GM18858 (cell line): ENCODE measurements around the gene UGT1A8.

ENCODE experiments used
- ATAC-seq: cut with Tn5 transposase; IDR thresholded peaks from one replicate; pipeline ENCODE4 v1.9.1; 2021; ENCODE audit not compliant: unreplicated experiment

UGT1A8 gene

DNA sequence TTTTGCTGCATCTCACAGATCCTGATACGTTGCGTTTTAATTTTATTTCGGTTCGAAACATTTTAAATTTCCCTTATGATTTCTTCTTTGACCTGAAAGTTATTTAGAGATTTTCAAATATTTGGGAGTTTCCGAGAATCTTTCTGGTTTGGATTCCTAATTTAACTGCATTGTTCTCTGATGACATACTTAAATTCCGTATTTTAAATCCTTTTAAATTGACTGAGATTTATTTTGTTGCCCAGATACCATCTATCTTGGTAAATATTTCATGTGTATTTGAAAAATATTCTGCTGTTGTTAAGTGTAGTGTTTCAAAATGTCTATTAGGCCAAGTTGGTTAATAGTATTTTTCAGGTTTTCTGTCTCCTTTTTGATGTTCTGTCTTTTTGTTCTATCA lies 198.4 kb downstream of the UGT1A8 start:
- no peak for ATAC-seq

DNA sequence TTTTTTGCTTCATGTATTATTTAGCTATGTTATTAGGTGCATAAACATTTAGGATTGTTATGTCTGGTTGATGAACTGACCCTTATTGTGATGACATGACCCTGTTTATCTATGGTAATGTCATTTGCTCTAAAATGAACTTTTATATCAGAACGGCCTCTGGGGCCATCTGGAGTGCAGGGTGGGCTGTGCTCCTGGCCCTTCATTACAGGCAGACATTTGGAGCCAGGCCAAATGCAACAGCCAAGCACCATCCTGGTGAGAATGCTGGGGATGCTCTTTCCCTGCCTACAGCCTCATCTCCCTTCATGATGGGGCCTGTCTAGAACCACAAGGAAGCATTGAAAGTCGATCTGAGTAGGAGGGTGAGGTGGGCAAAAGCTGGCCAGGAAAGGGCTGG lies 198.9 kb downstream of the UGT1A8 start:
- no peak for ATAC-seq

DNA sequence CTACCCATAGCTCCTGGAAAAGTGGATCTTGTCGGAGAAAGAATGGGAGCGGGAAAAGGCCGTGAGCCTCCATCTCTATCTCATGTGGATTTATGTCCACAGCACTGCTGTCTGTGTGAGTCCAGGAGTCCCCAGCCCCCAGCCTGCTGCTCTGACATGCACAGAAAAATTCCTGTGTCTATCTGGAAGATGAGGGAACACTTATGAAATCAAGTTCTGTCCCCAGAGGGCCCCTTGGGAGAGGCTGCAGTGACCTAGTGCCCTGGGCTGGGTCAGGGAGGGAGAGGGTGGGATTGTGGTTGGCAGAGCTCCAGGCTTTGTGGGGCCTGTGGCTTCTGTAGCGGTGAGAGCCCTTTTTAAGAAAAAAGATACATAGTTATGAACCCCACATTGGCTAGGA lies 199.3 kb downstream of the UGT1A8 start:
- no peak for ATAC-seq

DNA sequence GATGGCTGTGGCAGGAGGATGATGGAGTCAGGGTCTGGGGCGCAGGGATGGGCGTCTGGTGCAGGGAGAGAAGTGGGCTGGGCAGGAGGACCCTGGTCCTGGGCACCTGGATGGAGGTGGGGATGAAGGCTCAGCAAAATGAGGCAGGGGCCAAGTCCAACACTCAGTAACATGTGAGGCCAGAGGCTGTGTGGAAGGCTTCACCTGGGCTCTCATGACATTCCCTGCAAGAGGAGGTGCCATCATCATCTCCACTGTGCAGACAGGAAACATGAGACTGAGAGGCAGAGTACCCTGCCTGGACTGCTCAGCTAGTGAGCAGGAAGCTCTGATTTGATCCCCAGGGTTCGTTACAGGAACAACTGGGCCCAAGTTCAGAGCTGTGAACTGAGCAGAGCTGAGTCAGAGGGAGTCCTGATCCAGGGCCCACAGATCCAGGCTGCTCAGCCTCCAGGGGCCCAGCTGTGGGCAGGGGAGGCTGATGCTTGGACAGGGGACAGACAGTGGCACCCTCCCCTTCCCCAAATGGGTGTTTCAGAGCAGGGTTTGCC lies 200.0 kb downstream of the UGT1A8 start:
- no peak for ATAC-seq

DNA sequence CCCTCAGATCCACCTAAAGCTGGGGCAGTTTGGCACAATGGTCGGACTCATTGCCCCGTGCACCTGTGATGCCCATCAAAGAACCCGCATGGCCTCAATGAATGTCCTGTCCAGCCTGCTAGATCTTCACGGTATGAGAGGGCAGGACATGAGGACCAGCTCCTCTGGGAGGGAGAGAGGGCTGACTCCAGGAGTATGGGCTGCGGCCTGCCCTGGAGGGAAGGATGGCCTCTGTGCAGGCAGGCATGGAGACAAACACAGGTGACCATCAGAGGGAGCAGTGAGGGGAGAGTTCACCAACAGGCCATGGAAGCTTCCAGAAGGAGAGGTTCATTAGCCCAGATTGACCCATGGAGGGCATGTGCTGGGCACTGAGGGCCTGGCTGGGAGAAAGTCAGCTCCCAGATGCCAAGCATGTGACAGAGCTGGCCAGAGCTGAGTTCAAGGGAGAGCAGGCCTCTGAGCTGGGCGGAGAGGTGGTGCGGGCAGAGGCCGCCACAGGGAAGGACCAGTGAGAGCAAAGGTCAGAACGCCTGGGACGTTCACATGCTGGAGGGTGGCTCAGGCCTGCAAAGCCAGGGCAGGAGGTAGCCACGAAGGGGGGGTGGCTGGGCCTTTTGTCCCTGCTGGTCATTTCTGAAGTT lies 200.7 kb downstream of the UGT1A8 start:
- ATAC-seq = no peak

DNA sequence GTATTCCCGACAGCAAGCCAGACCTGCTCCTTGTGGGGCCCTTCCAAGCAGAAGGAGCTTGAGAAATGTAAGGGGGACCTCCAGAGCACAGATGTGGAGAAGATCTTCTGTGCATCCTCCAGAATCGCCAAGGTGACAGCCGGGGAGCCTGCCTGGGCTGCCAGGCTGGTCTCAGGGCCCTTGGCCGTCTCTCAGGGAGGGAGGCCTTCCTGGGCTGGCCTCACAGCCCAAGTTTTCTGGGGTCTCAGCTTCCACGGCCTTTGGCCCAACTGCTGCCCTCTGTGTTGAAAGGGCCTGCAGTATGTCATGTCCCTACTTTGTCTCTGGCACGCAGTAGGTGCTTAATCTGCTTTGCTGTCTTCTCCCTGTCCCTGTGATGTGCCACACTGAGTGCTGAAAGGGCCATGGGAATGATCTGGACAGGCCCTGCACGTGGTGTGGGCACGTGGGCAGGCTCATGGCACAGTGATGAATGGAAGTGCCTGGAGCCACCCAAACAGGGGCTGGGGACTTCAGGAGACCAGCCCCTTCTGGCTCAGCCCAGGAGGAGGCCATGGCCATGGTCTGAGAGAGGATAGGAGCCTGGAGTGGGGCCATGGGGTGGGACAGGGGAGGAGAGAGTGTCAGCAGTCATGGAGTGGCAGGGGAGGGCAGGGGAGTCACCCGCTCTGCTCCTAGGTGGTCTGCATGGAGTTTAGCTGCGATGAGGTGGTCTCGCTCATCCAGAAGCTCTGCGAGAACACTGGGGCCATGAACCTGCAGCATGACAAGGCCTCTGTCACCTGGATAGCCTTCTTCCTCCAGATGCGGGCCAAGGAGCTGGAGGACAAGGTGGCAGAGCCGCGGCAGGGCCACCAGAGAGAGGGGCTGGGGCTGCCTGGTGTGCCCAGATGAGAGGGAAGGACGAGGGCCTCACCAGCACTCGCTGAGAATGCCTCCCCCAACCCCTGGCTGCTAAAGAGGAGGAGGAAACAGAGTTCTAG lies 201.5 kb downstream of the UGT1A8 start:
- no peak for ATAC-seq

DNA sequence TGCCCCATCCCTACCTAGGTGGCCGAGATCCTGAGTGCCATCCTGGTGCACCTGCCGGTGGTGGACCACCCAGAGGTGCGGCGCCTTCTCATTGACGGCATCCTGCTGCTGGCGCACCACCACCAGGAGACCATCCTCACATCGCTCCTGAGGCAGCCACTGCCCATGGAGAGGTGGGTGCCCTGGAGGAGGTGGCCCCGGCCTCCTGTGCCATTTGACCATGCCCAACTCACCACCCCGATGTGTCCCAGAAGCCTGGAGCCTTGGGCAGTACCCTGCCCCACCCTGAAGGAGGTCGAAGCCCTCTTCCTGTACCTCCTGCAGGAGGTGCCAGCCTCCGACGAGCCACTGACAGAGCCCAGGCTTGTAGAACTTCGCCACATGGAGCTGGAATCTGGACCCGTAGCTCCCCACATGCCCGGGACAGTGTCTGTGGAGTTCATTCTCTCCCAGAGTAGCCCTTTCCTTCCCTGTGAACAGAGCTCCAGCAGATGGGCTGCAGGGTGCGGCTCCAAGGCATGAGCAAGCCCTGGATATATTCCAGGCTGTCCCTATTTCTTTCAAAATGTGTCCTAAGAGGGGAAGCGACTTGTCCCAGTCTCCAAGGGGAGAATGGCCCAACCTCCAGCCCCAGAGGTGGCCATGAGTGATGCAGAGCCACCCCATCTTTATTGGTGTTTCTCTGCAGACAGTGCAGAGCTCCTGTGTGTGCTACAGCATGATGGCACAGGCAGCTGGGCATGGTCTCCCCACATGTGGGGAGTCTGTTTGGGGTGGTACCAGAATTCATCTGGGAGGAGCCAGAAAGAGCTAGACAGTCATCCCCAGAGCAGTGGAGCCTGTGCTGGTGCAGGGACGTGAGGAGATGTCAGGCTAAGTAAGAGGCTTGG lies 202.7 kb downstream of the UGT1A8 start:
- no peak for ATAC-seq

DNA sequence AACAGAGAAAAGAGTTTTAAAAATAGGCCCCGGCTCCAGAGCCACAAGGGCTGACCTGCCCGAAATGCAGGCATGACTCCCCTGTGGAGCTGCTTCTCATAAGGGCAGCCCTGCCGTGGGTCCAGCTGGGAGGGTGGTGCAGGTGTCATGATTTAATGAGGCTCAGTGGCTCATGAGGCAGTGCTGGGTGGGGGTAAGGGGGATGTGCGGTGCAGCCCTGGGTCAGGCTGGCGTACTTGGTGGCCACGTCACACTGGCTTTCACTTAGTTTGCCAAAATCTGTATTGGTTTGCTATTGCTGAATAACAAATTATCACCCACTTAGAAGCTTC lies 203.3 kb downstream of the UGT1A8 start:
- ATAC-seq = no peak

DNA sequence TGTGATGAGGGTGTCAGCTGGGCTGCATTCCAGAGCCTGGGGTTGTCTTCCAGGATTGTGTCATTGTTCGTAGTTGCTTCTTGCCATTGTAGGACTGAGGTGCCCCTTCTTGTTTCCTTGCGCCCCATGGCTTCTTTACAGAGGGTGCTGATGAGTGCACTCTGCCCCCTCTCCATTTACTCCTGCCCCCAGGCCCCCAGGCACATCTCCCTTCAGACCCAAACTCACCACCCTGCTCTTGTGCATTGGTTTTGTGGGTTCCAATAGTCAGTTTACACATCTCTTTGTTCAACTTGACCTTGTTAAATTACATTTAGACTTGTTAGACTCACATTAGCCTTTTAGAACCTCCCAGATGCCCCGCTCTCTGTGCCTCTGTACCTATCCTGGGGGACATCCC lies 203.8 kb downstream of the UGT1A8 start:
- no peak for ATAC-seq

DNA sequence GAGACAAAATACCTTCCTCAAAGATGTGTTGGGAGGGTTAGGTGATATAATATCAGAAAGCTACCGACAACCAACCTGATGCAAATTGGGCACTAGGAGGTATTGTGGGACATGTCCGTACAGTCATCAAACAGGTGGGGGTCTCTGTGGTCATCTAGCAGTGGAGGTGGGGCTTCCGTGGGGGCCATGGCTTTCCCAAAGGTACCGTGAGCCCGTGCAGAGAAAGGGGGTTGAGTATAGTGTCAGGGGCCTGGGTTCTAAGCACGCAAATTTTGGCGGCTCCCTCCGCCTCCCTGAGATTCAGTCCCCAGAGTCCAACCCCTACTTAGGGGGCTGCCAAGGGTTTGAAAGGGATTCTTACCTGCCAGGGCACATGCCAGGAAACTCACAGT lies 204.3 kb downstream of the UGT1A8 start:
- ATAC-seq = no peak

DNA sequence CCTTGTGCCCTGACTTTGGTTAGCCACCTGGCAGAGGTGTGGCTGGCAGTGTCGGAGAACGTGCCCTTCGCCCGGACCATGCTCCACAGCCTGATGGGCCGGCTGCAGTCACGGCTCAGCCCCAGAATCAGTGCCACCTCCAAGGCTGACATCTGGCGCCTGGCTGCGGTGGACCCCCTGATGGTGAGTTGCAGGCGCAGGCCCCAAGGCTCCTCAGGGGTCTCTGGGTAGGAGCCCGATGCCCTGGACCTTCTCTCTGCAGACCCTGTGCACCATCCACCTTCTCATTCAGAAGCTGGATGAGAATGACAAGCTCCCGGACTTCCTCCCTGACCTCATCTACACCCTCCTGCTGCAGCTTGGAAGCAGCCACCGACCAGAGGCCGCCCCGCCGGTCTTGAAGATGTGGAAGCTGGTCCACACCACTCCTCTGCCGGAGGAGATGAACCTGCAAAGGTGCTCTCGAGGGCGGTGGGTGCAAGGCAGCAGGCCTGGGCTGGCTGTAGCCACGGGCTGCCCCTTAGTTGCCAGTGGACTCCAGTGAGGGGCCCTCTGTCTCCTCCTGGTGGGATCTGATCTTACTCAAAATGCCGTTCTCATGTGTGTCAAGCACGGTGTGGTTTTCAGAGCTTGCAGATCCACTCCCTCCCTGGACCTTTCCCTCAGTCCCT lies 204.8 kb downstream of the UGT1A8 start:
- no peak for ATAC-seq
